Osteoblast (primary cell): ENCODE measurements around the gene RFTN1. TPM values are rescaled to one million over a fixed set of nuclear protein-coding genes. Genes with fewer than 3 reads are reported as not detected.

ENCODE experiments used
- DNase-seq: peaks from one replicate; pipeline ENCODE4 v3.0.0; 2011; ENCODE audit warnings: low spot score, mixed read lengths; ENCODE audit not compliant: insufficient read length; ENCODE audit errors: missing footprints
- H2AFZ ChIP-seq: 2 replicates; pipeline ENCODE4 v1.6.0; 2011; ENCODE audit warnings: mild to moderate bottlenecking, low read length
- H3K27ac ChIP-seq: 2 replicates; pipeline ENCODE4 v1.5.1; 2011; ENCODE audit warnings: mild to moderate bottlenecking, low read depth, low read length, moderate library complexity
- H3K27me3 ChIP-seq: 2 replicates; pipeline ENCODE4 v1.6.0; 2012; ENCODE audit warnings: mild to moderate bottlenecking, control low read depth, inconsistent platforms, low read length, moderate library complexity; ENCODE audit not compliant: insufficient read depth
- H3K36me3 ChIP-seq: 2 replicates; pipeline ENCODE4 v1.5.1; 2011; ENCODE audit warnings: mild to moderate bottlenecking, low read length, control low read depth, moderate library complexity; ENCODE audit not compliant: insufficient read depth
- H3K4me1 ChIP-seq: 2 replicates; pipeline ENCODE4 v1.5.1; 2011; ENCODE audit warnings: mild to moderate bottlenecking, low read length, control low read depth, moderate library complexity; ENCODE audit not compliant: insufficient read depth
- H3K4me2 ChIP-seq: 2 replicates; pipeline ENCODE4 v1.6.0; 2011; ENCODE audit warnings: mild to moderate bottlenecking, low read length; ENCODE audit not compliant: insufficient read depth
- H3K4me3 ChIP-seq: fragments of 200-600 bp; sonication (generic); 3 replicates; pipeline ENCODE4 v1.5.1; 2012; ENCODE audit warnings: mild to moderate bottlenecking, low read length, inconsistent platforms; ENCODE audit not compliant: insufficient read depth
- H3K79me2 ChIP-seq: 2 replicates; pipeline ENCODE4 v1.6.0; 2012; ENCODE audit warnings: mild to moderate bottlenecking, low read length, control low read depth, inconsistent platforms; ENCODE audit not compliant: insufficient read depth
- H3K9me3 ChIP-seq: 2 replicates; pipeline ENCODE4 v1.5.1; 2011; ENCODE audit warnings: low read depth, low read length, control low read depth
- H4K20me1 ChIP-seq: 2 replicates; pipeline ENCODE4 v1.6.0; 2012; ENCODE audit warnings: mild to moderate bottlenecking, low read length, control low read depth; ENCODE audit not compliant: insufficient read depth
- total RNA-seq: library from RNA; depleted of rRNA; stranded (reverse); fragments of >200 nt; gene quantifications from 2 replicates; pipeline ENCODE4 v1.2.3, GENCODE V29; 2012
- TF ChIP-seq, protein P1 (sequence below): IDR thresholded peaks from 2 replicates; pipeline ENCODE4 v1.5.1; 2011; ENCODE audit warnings: mild to moderate bottlenecking, low read depth, low read length, moderate library complexity; ENCODE audit errors: extremely low read depth

RFTN1 gene
- total RNA-seq, 1 donor = 99.2 TPM

DNA sequence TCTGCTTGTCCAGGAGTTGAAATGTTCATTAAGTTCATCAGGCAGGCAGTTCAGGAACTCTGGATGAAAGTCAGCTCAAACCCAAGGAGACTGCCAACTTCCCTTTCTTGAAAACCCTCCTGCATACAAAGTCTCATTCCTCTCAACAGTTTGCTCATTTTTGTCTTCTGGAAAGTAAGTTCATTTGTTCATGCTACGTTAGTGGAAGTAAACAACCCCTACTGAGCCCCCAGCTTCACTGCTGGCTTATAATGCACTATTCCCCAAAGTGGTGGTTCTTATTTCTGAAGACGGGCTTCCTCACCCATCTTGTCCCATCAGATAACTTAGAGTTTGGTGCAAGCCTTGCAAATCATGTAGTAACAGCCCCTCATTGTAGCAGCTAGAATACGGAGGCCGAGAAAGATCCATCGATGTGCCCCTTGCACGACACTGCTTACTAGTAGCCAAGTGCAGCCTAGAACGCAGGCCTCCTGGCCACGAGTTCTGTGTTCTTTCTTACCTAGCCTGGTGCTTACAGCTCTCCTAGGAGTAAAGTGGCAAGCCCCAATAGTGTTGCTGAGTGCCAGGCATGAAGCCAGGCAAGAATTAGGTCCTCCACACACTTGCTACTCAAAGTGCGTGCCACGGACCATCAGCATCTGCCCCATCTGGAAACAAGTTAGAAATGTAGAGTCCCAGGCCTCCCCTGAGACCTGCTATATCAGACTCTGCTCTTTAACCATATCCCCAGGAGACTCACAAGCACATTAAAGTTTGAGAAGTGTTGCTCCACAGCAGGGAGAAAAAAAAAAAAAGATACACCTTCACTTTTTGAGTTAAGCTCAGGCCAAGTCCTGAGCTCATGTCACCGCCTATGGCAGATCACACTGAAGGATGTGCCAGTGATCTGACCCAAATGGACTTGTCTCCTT, 82.5 kb downstream of the RFTN1 start:
- Histone ChIP-seq H3K4me1 (peaks cover 15% of the 10 kb centered on the region), H3K27ac (no peak overlapping the region), H3K4me2 (no peak overlapping the region), H3K79me2 (peaks cover 9% of the 10 kb centered on the region), H2AFZ (no peak overlapping the region), H4K20me1 (peaks cover 5% of the 10 kb centered on the region), H3K4me3 (no peak overlapping the region), H3K36me3 (peaks cover 19% of the 10 kb centered on the region), H3K9me3 (no peaks in the 10 kb centered on the region), H3K27me3 (no peaks in the 10 kb centered on the region)
- TF ChIP-seq, protein P1, sequence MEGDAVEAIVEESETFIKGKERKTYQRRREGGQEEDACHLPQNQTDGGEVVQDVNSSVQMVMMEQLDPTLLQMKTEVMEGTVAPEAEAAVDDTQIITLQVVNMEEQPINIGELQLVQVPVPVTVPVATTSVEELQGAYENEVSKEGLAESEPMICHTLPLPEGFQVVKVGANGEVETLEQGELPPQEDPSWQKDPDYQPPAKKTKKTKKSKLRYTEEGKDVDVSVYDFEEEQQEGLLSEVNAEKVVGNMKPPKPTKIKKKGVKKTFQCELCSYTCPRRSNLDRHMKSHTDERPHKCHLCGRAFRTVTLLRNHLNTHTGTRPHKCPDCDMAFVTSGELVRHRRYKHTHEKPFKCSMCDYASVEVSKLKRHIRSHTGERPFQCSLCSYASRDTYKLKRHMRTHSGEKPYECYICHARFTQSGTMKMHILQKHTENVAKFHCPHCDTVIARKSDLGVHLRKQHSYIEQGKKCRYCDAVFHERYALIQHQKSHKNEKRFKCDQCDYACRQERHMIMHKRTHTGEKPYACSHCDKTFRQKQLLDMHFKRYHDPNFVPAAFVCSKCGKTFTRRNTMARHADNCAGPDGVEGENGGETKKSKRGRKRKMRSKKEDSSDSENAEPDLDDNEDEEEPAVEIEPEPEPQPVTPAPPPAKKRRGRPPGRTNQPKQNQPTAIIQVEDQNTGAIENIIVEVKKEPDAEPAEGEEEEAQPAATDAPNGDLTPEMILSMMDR = no peak
- DNase-seq = no peak

DNA sequence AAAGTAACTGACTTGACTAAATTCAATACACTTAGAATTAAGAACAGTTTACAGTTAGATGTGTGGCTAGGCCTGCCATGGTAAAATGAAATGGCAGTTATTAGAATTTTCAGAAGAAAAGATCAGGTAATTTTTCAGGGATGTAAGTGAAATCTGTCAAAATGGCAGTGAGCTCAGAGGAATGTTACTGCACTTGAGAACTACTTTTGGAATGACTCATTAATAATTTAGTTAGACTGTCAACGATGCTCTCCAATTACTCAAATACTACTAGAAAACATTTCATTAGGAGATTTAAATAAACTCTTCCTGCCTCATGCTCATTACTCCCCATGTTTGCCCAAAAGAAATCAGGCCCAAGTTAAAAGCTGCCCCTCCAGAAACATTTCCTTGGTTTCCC, 84.4 kb downstream of the RFTN1 start:
- H2AFZ ChIP-seq = no peak overlapping the region
- H3K4me2 ChIP-seq = no peak overlapping the region
- H3K4me1 ChIP-seq = peaks cover 15% of the 10 kb centered on the region
- no peak for DNase-seq
- H4K20me1 ChIP-seq = peaks cover 16% of the 10 kb centered on the region
- no peaks in the 10 kb centered on the region for H3K27me3 ChIP-seq
- H3K4me3 ChIP-seq = no peak overlapping the region
- no peak overlapping the region for H3K27ac ChIP-seq
- H3K36me3 ChIP-seq = peaks cover 19% of the 10 kb centered on the region
- TF ChIP-seq, protein P1 = no peak
- H3K9me3 ChIP-seq = no peaks in the 10 kb centered on the region
- H3K79me2 ChIP-seq = peaks cover 25% of the 10 kb centered on the region

DNA sequence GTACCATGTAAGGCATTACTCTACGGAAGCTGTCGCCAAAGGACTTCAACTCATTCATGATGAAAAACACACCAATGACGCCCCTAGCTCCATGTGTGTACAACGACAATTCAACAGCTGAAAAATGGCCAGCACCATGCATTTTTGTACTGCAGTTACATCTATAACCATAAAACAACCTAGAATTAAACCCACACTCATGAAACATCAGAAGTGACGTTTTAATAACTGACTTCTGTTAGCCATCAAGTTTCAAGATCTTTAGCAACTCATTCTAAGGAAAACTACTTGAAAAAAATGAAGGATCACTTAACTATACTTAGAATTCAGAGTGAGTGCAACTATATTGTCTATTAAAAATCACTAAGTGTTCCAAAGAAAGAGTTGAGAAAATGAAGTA, 84.9 kb downstream of the RFTN1 start:
- H3K36me3 ChIP-seq = peaks cover 19% of the 10 kb centered on the region
- no peak overlapping the region for H3K4me2 ChIP-seq
- peaks cover 15% of the 10 kb centered on the region for H3K4me1 ChIP-seq
- H3K4me3 ChIP-seq = no peak overlapping the region
- peaks cover 27% of the 10 kb centered on the region for H3K79me2 ChIP-seq
- H4K20me1 ChIP-seq = peaks cover 18% of the 10 kb centered on the region
- H3K27ac ChIP-seq = no peak overlapping the region
- no peak overlapping the region for H2AFZ ChIP-seq
- TF ChIP-seq, protein P1 = no peak
- no peaks in the 10 kb centered on the region for H3K9me3 ChIP-seq
- no peaks in the 10 kb centered on the region for H3K27me3 ChIP-seq
- no peak for DNase-seq
